NCI-H748 (cell line): ENCODE measurements around the gene JAZF1.

Experiments used
- DNase-seq: peaks from one replicate; lab custom pipeline; 2025; ENCODE audit not compliant: unreplicated experiment; lab: John Stamatoyannopoulos, UW

Gene JAZF1

GRCh38 chr7:28192786-28193585 is 12.4 kb upstream of the JAZF1 start:
- no peak for DNase-seq

GRCh38 chr7:28191751-28192150 is 11.2 kb upstream of the JAZF1 start:
- no peak for DNase-seq

GRCh38 chr7:28191184-28191583 is 10.6 kb upstream of the JAZF1 start:
- no peak for DNase-seq

- no peak for DNase-seq
Observed at GRCh38 chr7:28190077-28190710, 9.6 kb upstream of the JAZF1 start.

GRCh38 chr7:28187012-28187411 is 6.4 kb upstream of the JAZF1 start:
- DNase-seq = no peak

GRCh38 chr7:28183627-28184026 is 3.0 kb upstream of the JAZF1 start:
- DNase-seq = no peak

- no peak for DNase-seq
Observed at GRCh38 chr7:28182071-28182471, 1.5 kb upstream of the JAZF1 start.

- no peak for DNase-seq
Observed at GRCh38 chr7:28181416-28181815, 821 bp upstream of the JAZF1 start.

GRCh38 chr7:28180031-28180363 is 598 bp downstream of the JAZF1 start:
- no peak for DNase-seq

- peak; percentile 82 for DNase-seq
Observed at GRCh38 chr7:28179120-28180030, 1.2 kb downstream of the JAZF1 start.

- no peak for DNase-seq
Observed at GRCh38 chr7:28178599-28178998, 2.0 kb downstream of the JAZF1 start.

GRCh38 chr7:28177836-28178235 is 2.8 kb downstream of the JAZF1 start:
- DNase-seq = no peak

GRCh38 chr7:28176645-28177044 is 4.0 kb downstream of the JAZF1 start:
- DNase-seq = no peak

- no peak for DNase-seq
Observed at GRCh38 chr7:28176174-28176573, 4.4 kb downstream of the JAZF1 start.

- DNase-seq = no peak
Observed at GRCh38 chr7:28174901-28175661, 5.5 kb downstream of the JAZF1 start.

- no peak for DNase-seq
Observed at GRCh38 chr7:28174442-28174841, 6.2 kb downstream of the JAZF1 start.

GRCh38 chr7:28173531-28173930 is 7.1 kb downstream of the JAZF1 start:
- DNase-seq = no peak

GRCh38 chr7:28172958-28173357 is 7.6 kb downstream of the JAZF1 start:
- DNase-seq = no peak

- no peak for DNase-seq
Observed at GRCh38 chr7:28170701-28171100, 9.9 kb downstream of the JAZF1 start.

GRCh38 chr7:28169230-28169629 is 11.4 kb downstream of the JAZF1 start:
- DNase-seq = no peak
